Body of pancreas (tissue), 4 donors: ENCODE results near the gene CTAG1B.

Source experiments
- CTCF ChIP-seq, 7 experiments: fragments of 450-650 bp in 4 of 7; fragments of 200-600 bp in 3 of 7; sonication (generic) in 3 of 7; IDR thresholded peaks; one replicate each; pipeline ENCODE4 v1.5.1; 2016 to 2019; ENCODE audit warnings: antibody characterized with exemption in 7 of 7
- POLR2A ChIP-seq, 3 donors: fragments of 450-650 bp; IDR thresholded peaks; one replicate each; pipeline ENCODE4 v1.6.1; 2016; ENCODE audit warnings: antibody characterized with exemption in 3 of 3, mild to moderate bottlenecking in 2 of 3

GRCh38 chrX:154594491-154594890 lies 24.6 kb downstream of the CTAG1B start:
- TF ChIP-seq CTCF (IDR thresholded peaks at IDR 0.05): no peak
- TF ChIP-seq POLR2A (IDR thresholded peaks at IDR 0.05): no peak
